Thyroid gland (tissue), 4 donors: Measurements from ENCODE around the gene WNT2. TPM values are rescaled to one million over a fixed set of nuclear protein-coding genes. Genes with fewer than 3 reads are reported as not detected.
"Not testable (repeated sequence)": the region's sequence is repeated elsewhere in the genome, so short reads cannot be mapped to it uniquely, and the experiment has no call there.

Experiments used
- DNase-seq, 2 donors: peaks; one replicate each; pipeline ENCODE4 v3.0.0-alpha.2; 2019
- H3K27ac ChIP-seq, 3 donors: fragments of 200-600 bp; sonication (generic); 1 replicate in 2 of 3; 2 replicates in 1 of 3; pipeline ENCODE4 v1.5.1; 2016 to 2019; ENCODE audit warnings: mild to moderate bottlenecking in 1 of 3, moderate library complexity in 1 of 3
- H3K27me3 ChIP-seq: fragments of 200-600 bp; sonication (generic); one replicate; pipeline ENCODE4 v1.5.1; 2019
- H3K36me3 ChIP-seq, 2 donors: fragments of 200-600 bp; sonication (generic); one replicate each; pipeline ENCODE4 v1.5.1; 2016 to 2019
- H3K4me1 ChIP-seq, 2 donors: fragments of 200-600 bp; sonication (generic); one replicate each; pipeline ENCODE4 v1.5.1; 2017 to 2019
- H3K4me3 ChIP-seq, 3 donors: fragments of 200-600 bp; sonication (generic); replicated peaks in 1 of 3; 1 replicate in 2 of 3; 2 replicates in 1 of 3; pipeline ENCODE4 v1.5.1; 2016; ENCODE audit warnings: mild to moderate bottlenecking in 1 of 3
- H3K9me3 ChIP-seq: fragments of 200-600 bp; sonication (generic); one replicate; pipeline ENCODE4 v1.5.1; 2017
- CTCF ChIP-seq, 6 experiments: fragments of 200-600 bp in 3 of 6; fragments of 450-650 bp in 3 of 6; sonication (generic) in 3 of 6; IDR thresholded peaks; one replicate each; pipeline ENCODE4 v1.5.1; 2016 to 2019; ENCODE audit warnings: antibody characterized with exemption in 6 of 6, mild to moderate bottlenecking in 2 of 6, inconsistent platforms in 1 of 6, moderate library complexity in 1 of 6
- POLR2A ChIP-seq, 2 donors: fragments of 450-650 bp; IDR thresholded peaks; one replicate each; pipeline ENCODE4 v1.6.1; 2017; ENCODE audit warnings: antibody characterized with exemption in 2 of 2, mild to moderate bottlenecking in 2 of 2, moderate library complexity in 1 of 2
- WGBS, 2 donors: methylation state at CpG; one replicate each; pipeline ENCODE4 v1.1.5; 2017; 5-methylcytosine and 5-hydroxymethylcytosine counted together
- intact Hi-C: fragments of 100-400 bp; cut with DNase I; formaldehyde crosslinking; loops from one replicate; pipeline ENCODE4 v1.15.1; 2023
- total RNA-seq, 4 donors: library from RNA; depleted of rRNA; stranded (reverse); fragments of >200 nt; gene quantifications; one replicate each; pipeline ENCODE4 v1.2.3, GENCODE V29; 2016

The WNT2 gene
- total RNA-seq, 4 donors from 2014 or later, result 0.13 to 0.89 TPM; not detected in 2

DNA sequence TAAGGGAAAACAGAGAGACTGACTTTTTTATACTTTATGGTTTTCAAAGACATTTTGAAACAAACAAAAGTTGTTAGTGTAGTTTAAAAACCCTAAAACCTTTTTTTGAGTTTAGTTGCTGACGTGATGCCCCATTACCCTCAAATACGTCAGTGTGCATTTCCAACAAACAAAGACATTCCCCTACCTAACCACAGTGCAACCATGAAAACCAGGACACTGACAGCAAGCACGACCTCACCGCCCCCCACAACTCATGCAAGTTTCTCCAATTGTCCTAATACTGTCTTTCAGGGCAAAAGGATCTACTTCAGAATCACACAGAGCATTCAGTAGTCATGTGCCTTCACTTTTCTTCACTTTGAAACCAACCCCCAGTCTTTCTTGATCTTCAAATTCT, 75.0 kb downstream of the WNT2 start:
- DNase-seq, result no peak
- no peak overlapping the region for H3K27ac ChIP-seq
- intact Hi-C loops, result no loop called here
- H3K4me3 ChIP-seq, result no peak overlapping the region
- no peaks in the 10 kb centered on the region for H3K27me3 ChIP-seq
- TF ChIP-seq POLR2A (IDR thresholded peaks at IDR 0.05) (no peak), CTCF (IDR thresholded peaks at IDR 0.05) (no peak)
- H3K36me3 ChIP-seq, result no peaks in the 10 kb centered on the region
- no peaks in the 10 kb centered on the region for H3K4me1 ChIP-seq
- WGBS, 2 donors, result 83 to 86% methylated on average over 4 of the region's 4 CpGs
- H3K9me3 ChIP-seq, result no peaks in the 10 kb centered on the region

- H3K27ac ChIP-seq, H3K27me3 ChIP-seq, H3K4me3 ChIP-seq, H3K36me3 ChIP-seq, H3K9me3 ChIP-seq, H3K4me1 ChIP-seq, intact Hi-C loops, DNase-seq: not testable (repeated sequence)
- WGBS, 2 donors, result 84 to 94% methylated on average over 2 of the region's 2 CpGs
Measured at GRCh38 chr7:117245703-117246102, 77.2 kb downstream of the WNT2 start.

- no peak overlapping the region for H3K4me3 ChIP-seq
- 75 to 83% methylated on average over 3 of the region's 3 CpGs for WGBS, 2 donors
- DNase-seq, result no peak
- TF ChIP-seq POLR2A (IDR thresholded peaks at IDR 0.05), result no peak
- TF ChIP-seq CTCF (IDR thresholded peaks at IDR 0.05), result no peak
- intact Hi-C loops, result no loop called here
- H3K27ac ChIP-seq, result no peak overlapping the region
- H3K9me3 ChIP-seq, result no peaks in the 10 kb centered on the region
- no peaks in the 10 kb centered on the region for H3K36me3 ChIP-seq
- no peaks in the 10 kb centered on the region for H3K27me3 ChIP-seq
- no peaks in the 10 kb centered on the region for H3K4me1 ChIP-seq
Measured at GRCh38 chr7:117243390-117243789, 79.5 kb downstream of the WNT2 start.

DNA sequence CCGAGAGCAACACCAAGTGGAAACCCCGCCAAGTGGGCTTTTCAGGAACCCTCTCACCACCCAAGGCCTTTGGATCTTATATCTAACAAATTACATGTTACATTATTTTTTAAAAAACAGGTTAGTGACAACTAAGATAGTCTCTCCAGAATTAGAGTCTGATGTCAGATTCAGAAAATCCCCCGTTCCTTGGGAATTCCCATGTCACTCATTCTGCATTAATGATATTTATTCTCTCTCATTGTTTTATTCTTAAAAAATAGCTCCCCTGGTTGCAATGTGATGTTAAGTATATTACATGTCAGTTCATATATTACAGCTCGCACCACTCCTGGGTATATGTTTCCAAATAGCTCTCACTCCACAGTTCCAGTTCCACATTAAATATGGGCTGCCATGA, 81.8 kb downstream of the WNT2 start:
- intact Hi-C loops, result no loop called here
- Histone ChIP-seq H3K27ac (no peak overlapping the region), H3K4me1 (no peaks in the 10 kb centered on the region), H3K27me3 (no peaks in the 10 kb centered on the region), H3K9me3 (no peaks in the 10 kb centered on the region), H3K36me3 (no peaks in the 10 kb centered on the region), H3K4me3 (no peak overlapping the region)
- 77 to 79% methylated on average over 4 of the region's 4 CpGs for WGBS, 2 donors
- TF ChIP-seq CTCF (IDR thresholded peaks at IDR 0.05) (no peak), POLR2A (IDR thresholded peaks at IDR 0.05) (no peak)
- DNase-seq, result no peak

DNA sequence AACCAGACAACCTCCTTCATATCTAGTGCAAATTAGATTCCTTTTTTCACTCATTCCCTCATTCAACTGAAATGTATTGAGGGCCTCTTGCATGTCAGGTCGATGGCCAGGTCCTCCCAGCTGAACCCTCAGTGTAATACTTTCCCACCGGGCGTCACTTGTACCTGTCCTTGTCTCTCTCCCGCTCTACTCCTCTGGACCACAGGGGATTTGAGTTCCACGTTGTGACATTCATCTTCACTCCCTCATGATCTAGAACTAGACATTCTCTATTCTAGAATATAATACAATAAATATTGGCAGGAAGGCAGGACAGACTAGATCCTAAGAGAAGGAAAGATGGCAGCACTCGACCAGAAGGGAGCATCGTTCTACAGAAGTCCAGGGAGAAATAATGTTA, 83.9 kb downstream of the WNT2 start:
- intact Hi-C loops, result no loop called here
- Histone ChIP-seq H3K27ac (no peak overlapping the region), H3K27me3 (no peaks in the 10 kb centered on the region), H3K4me1 (no peaks in the 10 kb centered on the region), H3K36me3 (no peaks in the 10 kb centered on the region), H3K9me3 (no peaks in the 10 kb centered on the region), H3K4me3 (no peak overlapping the region)
- WGBS, 2 donors, result 84 to 92% methylated on average over 7 of the region's 7 CpGs
- TF ChIP-seq CTCF (IDR thresholded peaks at IDR 0.05), result no peak
- no peak for TF ChIP-seq POLR2A (IDR thresholded peaks at IDR 0.05)
- DNase-seq, result no peak

DNA sequence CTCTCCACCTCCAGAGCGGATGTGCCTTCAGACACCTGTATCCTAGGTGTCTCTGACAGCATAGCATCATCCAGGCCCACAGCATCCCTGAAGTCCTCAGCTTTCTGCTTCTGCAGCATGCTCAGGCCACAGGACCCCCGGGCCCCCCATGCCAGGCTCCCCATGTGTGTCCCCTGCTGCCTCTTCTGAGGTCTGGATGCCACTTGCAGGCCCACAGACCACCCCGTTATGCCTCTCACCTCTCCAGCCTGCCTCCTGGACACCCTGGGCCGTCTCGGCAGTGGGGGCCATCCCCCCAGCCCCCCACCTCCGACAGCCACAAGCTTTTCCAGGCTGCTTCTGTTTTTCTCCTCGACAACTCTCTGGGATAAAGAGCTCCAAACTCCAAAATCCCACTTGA, 84.4 kb downstream of the WNT2 start:
- intact Hi-C loops, result no loop called here
- no peak overlapping the region for H3K4me3 ChIP-seq
- H3K36me3 ChIP-seq, result no peaks in the 10 kb centered on the region
- H3K9me3 ChIP-seq, result no peaks in the 10 kb centered on the region
- no peaks in the 10 kb centered on the region for H3K27me3 ChIP-seq
- WGBS, 2 donors, result 86 to 90% methylated on average over 7 of the region's 7 CpGs
- TF ChIP-seq POLR2A (IDR thresholded peaks at IDR 0.05) (no peak), CTCF (IDR thresholded peaks at IDR 0.05) (no peak)
- H3K4me1 ChIP-seq, result no peaks in the 10 kb centered on the region
- DNase-seq, result no peak
- no peak overlapping the region for H3K27ac ChIP-seq
